Mesodermal cell (in vitro differentiated cells): ENCODE data around the gene MUC20.
"Not testable (repeated sequence)": the region's sequence is repeated elsewhere in the genome, so short reads cannot be mapped to it uniquely, and the experiment has no call there.

ENCODE experiments used
- H3K27ac ChIP-seq: 2 replicates; pipeline ENCODE4 v1.7.0; 2013; ENCODE audit warnings: mild to moderate bottlenecking, low read depth, low read length, moderate library complexity; ENCODE audit not compliant: severe bottlenecking
- H3K36me3 ChIP-seq: 2 replicates; pipeline ENCODE4 v1.7.1; 2013; ENCODE audit warnings: mild to moderate bottlenecking, low read length, moderate library complexity; ENCODE audit not compliant: control insufficient read depth, insufficient read depth
- H3K4me1 ChIP-seq: one replicate; pipeline ENCODE4 v1.7.1; 2013; ENCODE audit warnings: mild to moderate bottlenecking, low read length; ENCODE audit not compliant: insufficient read depth, control insufficient read depth, poor library complexity, severe bottlenecking
- H3K4me3 ChIP-seq: 2 replicates; pipeline ENCODE4 v1.7.0; 2013; ENCODE audit warnings: low read length, control low read depth, mild to moderate bottlenecking; ENCODE audit not compliant: insufficient read depth, poor library complexity, severe bottlenecking; ENCODE audit errors: extremely low read depth
- H3K9me3 ChIP-seq: 2 replicates; pipeline ENCODE4 v1.7.1; 2013; ENCODE audit warnings: mild to moderate bottlenecking, low read length, moderate library complexity; ENCODE audit not compliant: control insufficient read depth
- WGBS, 2 experiments: methylation state at CpG; one replicate each; pipeline ENCODE4 v1.1.5; 2013; ENCODE audit warnings: missing lambda C conversion rate in 2 of 2; ENCODE audit not compliant: insufficient coverage in 2 of 2; 5-methylcytosine and 5-hydroxymethylcytosine counted together

MUC20 gene

GRCh38 chr3:195712535-195712910 lies 8.3 kb upstream of the MUC20 start:
- not testable (repeated sequence) for H3K4me1 ChIP-seq
- WGBS, 2 experiments = 70 to 76% methylated on average over 8 of the region's 8 CpGs

GRCh38 chr3:195713150-195713549 lies 7.6 kb upstream of the MUC20 start:
- not testable (repeated sequence) for H3K9me3 ChIP-seq, H3K36me3 ChIP-seq, H3K4me3 ChIP-seq, H3K4me1 ChIP-seq, H3K27ac ChIP-seq
- 13 to 29% methylated on average over 3 to 6 of the region's 9 CpGs for WGBS, 2 experiments

More at GRCh38 chr3:195712535-195712910, 8.3 kb upstream of the MUC20 start:
- not testable (repeated sequence) for H3K9me3 ChIP-seq, H3K36me3 ChIP-seq, H3K27ac ChIP-seq, H3K4me3 ChIP-seq

- H3K27ac ChIP-seq = no peak overlapping the region
- 80 to 83% methylated on average over 6 of the region's 6 CpGs for WGBS, 2 experiments
- no peak overlapping the region for H3K4me3 ChIP-seq
- no peaks in the 10 kb centered on the region for H3K9me3 ChIP-seq
- no peaks in the 10 kb centered on the region for H3K4me1 ChIP-seq
- H3K36me3 ChIP-seq = no peaks in the 10 kb centered on the region
These were observed 6.3 kb upstream of the MUC20 start for GRCh38 chr3:195714380-195715011.

GRCh38 chr3:195715134-195715533 lies 5.6 kb upstream of the MUC20 start:
- WGBS, 2 experiments = 72 to 77% methylated on average over 3 of the region's 4 CpGs

GRCh38 chr3:195715583-195716266 lies 5.1 kb upstream of the MUC20 start:
- Histone ChIP-seq H3K27ac (no peak overlapping the region), H3K4me1 (no peaks in the 10 kb centered on the region), H3K9me3 (no peaks in the 10 kb centered on the region), H3K36me3 (no peaks in the 10 kb centered on the region), H3K4me3 (no peak overlapping the region)
- WGBS, 2 experiments = 84 to 85% methylated on average over 14 of the region's 14 CpGs

More at GRCh38 chr3:195715134-195715533, 5.6 kb upstream of the MUC20 start:
- no peaks in the 10 kb centered on the region for H3K36me3 ChIP-seq
- H3K4me1 ChIP-seq = no peaks in the 10 kb centered on the region
- no peak overlapping the region for H3K27ac ChIP-seq
- no peak overlapping the region for H3K4me3 ChIP-seq
- H3K9me3 ChIP-seq = no peaks in the 10 kb centered on the region

- H3K4me3 ChIP-seq = no peak overlapping the region
- no peaks in the 10 kb centered on the region for H3K4me1 ChIP-seq
- WGBS, 2 experiments = 77 to 85% methylated on average over 9 of the region's 9 CpGs
- no peak overlapping the region for H3K27ac ChIP-seq
- no peaks in the 10 kb centered on the region for H3K36me3 ChIP-seq
- H3K9me3 ChIP-seq = no peaks in the 10 kb centered on the region
These were observed 3.4 kb upstream of the MUC20 start for GRCh38 chr3:195717416-195717815.

- no peaks in the 10 kb centered on the region for H3K4me1 ChIP-seq
These were observed 2.8 kb upstream of the MUC20 start for GRCh38 chr3:195717852-195718476.

GRCh38 chr3:195718477-195718984 lies 2.2 kb upstream of the MUC20 start:
- H3K4me3 ChIP-seq = no peak overlapping the region
- no peaks in the 10 kb centered on the region for H3K9me3 ChIP-seq
- H3K27ac ChIP-seq = no peak overlapping the region
- 71 to 82% methylated on average over 7 of the region's 7 CpGs for WGBS, 2 experiments
- H3K4me1 ChIP-seq = no peaks in the 10 kb centered on the region
- H3K36me3 ChIP-seq = no peaks in the 10 kb centered on the region

More at GRCh38 chr3:195717852-195718476, 2.8 kb upstream of the MUC20 start:
- Histone ChIP-seq H3K9me3 (no peaks in the 10 kb centered on the region), H3K4me3 (no peak overlapping the region), H3K27ac (no peak overlapping the region), H3K36me3 (no peaks in the 10 kb centered on the region)
- WGBS, 2 experiments = 75 to 78% methylated on average over 5 of the region's 5 CpGs

GRCh38 chr3:195719514-195720254 lies 1.1 kb upstream of the MUC20 start:
- H3K9me3 ChIP-seq, H3K27ac ChIP-seq, H3K4me3 ChIP-seq, H3K36me3 ChIP-seq, H3K4me1 ChIP-seq: not testable (repeated sequence)
- 91 to 92% methylated on average over 14 to 15 of the region's 16 CpGs for WGBS, 2 experiments

GRCh38 chr3:195722139-195722995 lies 1.6 kb downstream of the MUC20 start:
- H3K9me3 ChIP-seq, H3K27ac ChIP-seq, H3K36me3 ChIP-seq, H3K4me1 ChIP-seq, H3K4me3 ChIP-seq: not testable (repeated sequence)
- WGBS, 2 experiments = 78 to 88% methylated on average over 3 of the region's 21 CpGs
